ENCODE results near the gene ENOX2. TPM values are rescaled to one million over a fixed set of nuclear protein-coding genes. Genes with fewer than 3 reads are reported as not detected.

ENOX2 gene
- total RNA-seq, 1 experiment from 2014 or later = 21.4 TPM

GRCh38 chrX:130896026-130896425, 7.0 kb downstream of the ENOX2 start:
- ChIA-PET POLR2A (ENCODE audit: unreplicated experiment) (no interaction called here), CTCF (no interaction called here)
- Histone ChIP-seq H3K9me3 (ENCODE audit: insufficient read depth, low read depth) (no peaks in the 10 kb centered on the region), H3F3A (ENCODE audit: insufficient read depth, low read depth) (no peaks in the 10 kb centered on the region), H3K36me3 (ENCODE audit: low read depth) (peaks cover 5% of the 10 kb centered on the region; the same call in 1 of the 2 replicates), H3K4me1 (replicated peaks; ENCODE audit: insufficient read depth) (no peaks in the 10 kb centered on the region), H3K9me2 (ENCODE audit: insufficient read depth) (no peaks in the 10 kb centered on the region), H2AFZ (no peak overlapping the region), H3K4me2 (no peak overlapping the region), H3K27me3 (ENCODE audit: insufficient read depth, low read depth) (no peaks in the 10 kb centered on the region), H4K20me1 (ENCODE audit: insufficient read depth) (no peaks in the 10 kb centered on the region), H3K4me3 (no peak overlapping the region), H3K27ac (no peak overlapping the region), H3K79me2 (ENCODE audit: low read depth) (peaks cover 5% of the 10 kb centered on the region; the same call in 1 of the 2 replicates)
- TF ChIP-seq CTCF (conservative IDR thresholded peaks at IDR 0.05) (no peak), EZH2 (IDR thresholded peaks at IDR 0.05; ENCODE audit: low read depth) (no peak)
- BruUV-seq (replicated peaks) = no TSS peak
- no peak for DNase-seq
- intact Hi-C loops (cut with micrococcal nuclease; ENCODE audit: unreplicated experiment) = no loop called here

GRCh38 chrX:130895299-130895698, 7.7 kb downstream of the ENOX2 start:
- Histone ChIP-seq H3K79me2 (ENCODE audit: low read depth) (no peaks in the 10 kb centered on the region), H3F3A (ENCODE audit: insufficient read depth, low read depth) (no peaks in the 10 kb centered on the region), H2AFZ (no peak overlapping the region), H3K9me2 (ENCODE audit: insufficient read depth) (no peaks in the 10 kb centered on the region), H3K4me1 (replicated peaks; ENCODE audit: insufficient read depth) (no peaks in the 10 kb centered on the region), H3K36me3 (ENCODE audit: low read depth) (no peaks in the 10 kb centered on the region), H3K9me3 (ENCODE audit: insufficient read depth, low read depth) (no peaks in the 10 kb centered on the region), H3K27me3 (ENCODE audit: insufficient read depth, low read depth) (no peaks in the 10 kb centered on the region), H3K27ac (no peak overlapping the region), H3K4me3 (no peak overlapping the region), H3K4me2 (no peak overlapping the region), H4K20me1 (ENCODE audit: insufficient read depth) (no peaks in the 10 kb centered on the region)
- POLR2A ChIA-PET (ENCODE audit: unreplicated experiment) = no interaction called here
- no TSS peak for BruUV-seq (replicated peaks)
- CTCF ChIA-PET = no interaction called here
- no peak for DNase-seq
- intact Hi-C loops (cut with micrococcal nuclease; ENCODE audit: unreplicated experiment) = no loop called here
- TF ChIP-seq EZH2 (IDR thresholded peaks at IDR 0.05; ENCODE audit: low read depth) = no peak
- no peak for TF ChIP-seq CTCF (conservative IDR thresholded peaks at IDR 0.05)

- Histone ChIP-seq H3F3A (ENCODE audit: insufficient read depth, low read depth) (no peaks in the 10 kb centered on the region), H3K27me3 (ENCODE audit: insufficient read depth, low read depth) (no peaks in the 10 kb centered on the region), H4K20me1 (ENCODE audit: insufficient read depth) (no peaks in the 10 kb centered on the region), H3K36me3 (ENCODE audit: low read depth) (no peaks in the 10 kb centered on the region), H3K4me3 (no peak overlapping the region), H3K4me2 (no peak overlapping the region), H3K4me1 (replicated peaks; ENCODE audit: insufficient read depth) (no peaks in the 10 kb centered on the region), H3K27ac (no peak overlapping the region), H3K9me2 (ENCODE audit: insufficient read depth) (no peaks in the 10 kb centered on the region), H3K79me2 (ENCODE audit: low read depth) (no peaks in the 10 kb centered on the region), H3K9me3 (ENCODE audit: insufficient read depth, low read depth) (no peaks in the 10 kb centered on the region), H2AFZ (no peak overlapping the region)
- no peak for DNase-seq
- intact Hi-C loops (cut with micrococcal nuclease; ENCODE audit: unreplicated experiment) = no loop called here
- ChIA-PET POLR2A (ENCODE audit: unreplicated experiment) (no interaction called here), CTCF (no interaction called here)
- BruUV-seq (replicated peaks) = no TSS peak
- TF ChIP-seq CTCF (conservative IDR thresholded peaks at IDR 0.05) (no peak), EZH2 (IDR thresholded peaks at IDR 0.05; ENCODE audit: low read depth) (no peak)
These were observed 9.5 kb downstream of the ENOX2 start for GRCh38 chrX:130893356-130894085.

Measured in PC-9 (cell line).